T-helper 1 cell treated with Interleukin-12 subunit alpha and Interleukin-12 subunit beta and Interleukin-4 antibody, amounts not matched to agents 30 ng/mL and 1 ng/mL, for 36 hours (primary cell): ENCODE results near the gene STC2. TPM values are rescaled to one million over a fixed set of nuclear protein-coding genes. Genes with fewer than 3 reads are reported as not detected.

Experiments used
- intact Hi-C: fragments of 100-400 bp; cut with micrococcal nuclease; formaldehyde crosslinking; loops from one replicate; pipeline ENCODE4 v1.15.1; 2024
- total RNA-seq: library from RNA; stranded (reverse); gene quantifications from 2 replicates; pipeline ENCODE4 v1.2.3, GENCODE V29; 2022

The STC2 gene
- total RNA-seq, 1 donor from 2014 or later: 12.4 TPM

GRCh38 chr5:173329491-173330337, 1.5 kb upstream of the STC2 start:
- intact Hi-C loops: loop anchor here (2.0 to 10.0 kb wide), 8 partner anchors 87 to 1145 kb away; partner anchors contain the start of genes CPEB4, ERGIC1 and STK10

- intact Hi-C loops: loop anchor here (1.0 to 10.0 kb wide), 6 partner anchors 185 to 1942 kb away; partner anchors contain the start of genes BNIP1, NPM1 and STK10
These were observed 753 bp upstream of the STC2 start for GRCh38 chr5:173328844-173329490.

GRCh38 chr5:173327084-173327947, 898 bp downstream of the STC2 start:
- intact Hi-C loops: loop anchor here (5.0 to 10.0 kb wide), 2 partner anchors 290 to 1143 kb away; partner anchors contain the start of gene STK10

GRCh38 chr5:173326501-173326960, 1.7 kb downstream of the STC2 start:
- intact Hi-C loops: loop anchor here (5.0 to 10.0 kb wide), 2 partner anchors 289 to 1142 kb away; partner anchors contain the start of gene STK10

DNA sequence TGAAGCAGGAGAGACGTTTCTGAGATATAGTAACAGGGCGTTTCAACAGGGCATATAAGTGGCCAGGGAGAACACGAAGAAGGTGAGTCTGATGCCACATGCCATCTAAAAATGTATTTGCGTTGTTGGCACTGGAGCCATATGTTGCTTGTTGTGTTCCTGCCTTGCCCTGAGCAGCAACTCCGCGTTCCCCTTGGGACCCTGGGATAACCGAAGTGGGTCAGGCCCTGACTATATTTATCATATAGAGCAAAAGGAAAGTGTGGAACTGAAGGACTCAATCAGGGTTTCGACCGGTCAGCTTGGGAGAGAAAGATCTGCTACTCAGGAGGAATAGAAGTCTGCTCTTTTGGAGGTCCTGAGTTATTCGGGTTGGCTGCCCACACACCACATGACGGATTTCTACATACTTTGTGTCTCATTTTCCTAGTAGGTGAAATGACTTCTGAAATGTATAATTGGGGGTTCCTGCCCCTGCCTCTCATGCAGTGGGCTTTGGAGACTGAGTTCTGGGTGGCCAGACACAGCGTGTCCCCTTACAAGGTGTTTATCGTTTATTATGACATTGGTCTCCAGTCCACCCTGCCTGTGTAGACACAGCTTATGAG, 3.0 kb downstream of the STC2 start:
- intact Hi-C loops: loop anchor here (5.0 to 10.0 kb wide), 2 partner anchors 288 to 1140 kb away; partner anchors contain the start of gene STK10

DNA sequence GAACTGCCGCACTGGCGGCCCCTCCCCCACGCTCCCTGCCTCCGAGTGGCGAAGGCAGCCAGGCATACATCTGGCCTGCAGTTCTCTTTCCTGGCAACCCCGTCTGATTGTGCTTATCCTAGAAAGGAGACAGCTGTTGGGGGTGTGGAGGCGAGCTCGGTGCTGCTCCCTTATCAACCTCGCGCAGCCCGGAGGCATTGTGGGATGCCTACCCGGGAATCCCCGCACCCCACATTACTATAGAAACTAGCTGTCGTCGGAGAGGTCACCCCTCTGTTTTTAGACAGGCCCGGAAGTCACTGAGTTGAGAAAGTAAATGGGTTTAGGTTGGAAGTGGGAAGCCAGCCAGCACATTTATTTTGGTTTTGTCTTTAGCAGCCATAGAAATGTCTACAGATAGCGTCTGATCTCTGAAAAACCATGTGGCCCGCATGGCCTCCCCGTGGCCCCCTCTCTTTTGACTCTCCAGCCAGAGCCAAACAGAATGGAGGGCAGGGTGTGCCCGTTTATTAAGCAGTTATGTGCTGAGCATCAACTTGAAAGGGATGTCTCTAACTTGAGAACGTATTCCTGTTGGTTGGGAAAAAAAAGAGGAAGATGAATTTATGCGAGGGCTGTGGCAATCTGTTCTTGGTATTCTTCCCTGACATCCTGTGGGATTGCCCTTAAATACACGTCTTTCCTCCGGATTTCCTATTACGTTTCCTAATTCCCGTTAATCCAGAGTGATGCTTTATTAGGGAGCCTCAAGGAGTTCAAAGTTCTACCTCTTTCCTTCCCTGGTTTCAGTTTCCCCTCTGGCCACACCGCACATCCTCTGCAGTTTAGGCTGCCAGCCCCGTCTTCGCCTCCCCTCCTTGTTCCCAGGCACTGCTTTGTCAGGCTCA, 3.9 kb downstream of the STC2 start:
- intact Hi-C loops: loop anchor here (5.0 to 10.0 kb wide), 2 partner anchors 287 to 1140 kb away; partner anchors contain the start of gene STK10

GRCh38 chr5:173323799-173324114, 4.5 kb downstream of the STC2 start:
- intact Hi-C loops: loop anchor here (10.0 kb wide), 1 partner anchor 1139 kb away; the partner anchor contains the start of gene STK10

DNA sequence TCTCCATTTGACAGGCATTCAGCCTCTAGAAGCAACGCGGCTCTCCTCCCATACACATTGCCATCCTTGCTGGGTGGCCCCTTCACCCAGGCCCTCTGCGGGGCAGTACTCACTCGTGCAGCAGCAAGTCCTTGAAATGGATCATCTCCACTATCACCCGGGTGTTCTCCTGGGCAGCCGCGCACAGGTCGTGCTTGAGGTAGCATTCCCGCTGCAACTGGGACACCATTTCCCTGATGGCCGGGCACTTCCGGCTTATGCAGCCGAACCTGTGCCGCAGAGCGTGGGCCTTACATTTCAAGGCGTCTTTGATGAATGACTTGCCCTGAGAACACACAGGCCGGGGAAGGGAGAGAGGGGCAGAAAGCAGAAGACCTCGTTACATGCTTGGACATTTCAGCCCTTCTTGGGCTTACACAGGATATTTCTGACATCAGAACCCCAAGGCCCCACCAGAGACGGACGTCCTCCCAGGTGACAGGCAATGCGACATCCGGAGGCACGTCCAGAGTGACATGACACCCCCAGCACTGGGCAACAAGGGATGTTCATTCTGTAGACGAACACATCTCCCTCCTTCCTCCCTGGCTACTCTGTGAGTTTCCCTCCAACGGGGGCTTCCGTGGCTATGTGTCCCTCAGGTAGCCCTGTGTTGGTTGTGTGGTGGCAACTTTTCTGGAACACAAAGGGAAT, 5.0 kb downstream of the STC2 start:
- intact Hi-C loops: loop anchor here (10.0 kb wide), 1 partner anchor 1138 kb away; the partner anchor contains the start of gene STK10

GRCh38 chr5:173321886-173322285, 6.3 kb downstream of the STC2 start:
- intact Hi-C loops: loop anchor here (10.0 kb wide), 1 partner anchor 1137 kb away; the partner anchor contains the start of gene STK10

DNA sequence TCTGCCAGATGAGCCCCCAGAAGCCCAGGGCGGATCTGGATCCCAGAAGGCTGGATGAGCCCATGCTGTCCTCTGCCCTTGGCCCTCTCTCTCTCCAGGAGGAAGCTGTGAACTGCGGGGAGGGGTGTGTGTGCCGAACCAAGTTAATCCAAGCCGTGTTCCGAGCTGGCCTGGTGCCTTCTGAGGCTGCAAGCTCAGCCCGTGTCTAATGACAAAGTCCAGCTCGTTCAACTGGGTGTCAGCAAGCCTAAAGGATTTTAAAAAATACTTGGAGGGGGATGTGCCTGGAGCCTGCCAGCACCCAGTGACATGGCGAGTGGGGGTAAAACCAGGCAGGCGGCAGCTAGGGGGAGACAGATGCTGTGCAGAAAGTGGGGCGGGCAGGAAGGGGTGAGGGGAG, 8.0 kb downstream of the STC2 start:
- intact Hi-C loops: loop anchor here (10.0 kb wide), 1 partner anchor 1135 kb away; the partner anchor contains the start of gene STK10

- intact Hi-C loops: loop anchor here (10.0 kb wide), 1 partner anchor 1135 kb away; the partner anchor contains the start of gene STK10
These were observed 8.6 kb downstream of the STC2 start for GRCh38 chr5:173319646-173320045.

- intact Hi-C loops: no loop called here
These were observed 9.2 kb downstream of the STC2 start for GRCh38 chr5:173318881-173319620.

- intact Hi-C loops: no loop called here
These were observed 9.9 kb downstream of the STC2 start for GRCh38 chr5:173318330-173318729.

DNA sequence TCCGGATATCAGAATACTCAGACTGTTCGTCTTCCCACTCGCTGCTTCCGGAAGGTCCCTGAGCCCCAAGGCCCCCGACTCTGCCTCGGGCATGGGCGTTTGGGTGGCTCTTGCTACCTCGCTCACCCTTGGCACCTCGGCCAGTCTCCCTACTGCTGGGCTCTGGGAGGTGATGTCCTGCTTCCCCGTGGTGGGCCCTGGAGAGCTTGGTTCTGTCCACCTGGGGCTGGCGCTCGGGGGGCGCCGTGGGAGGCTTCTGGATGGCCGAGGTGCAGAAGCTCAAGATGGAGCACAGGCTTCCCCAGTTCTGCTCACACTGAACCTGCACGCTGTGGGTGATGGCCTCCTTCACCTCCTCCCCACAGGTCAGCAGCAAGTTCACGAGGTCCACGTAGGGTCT, 10.4 kb downstream of the STC2 start:
- intact Hi-C loops: no loop called here

DNA sequence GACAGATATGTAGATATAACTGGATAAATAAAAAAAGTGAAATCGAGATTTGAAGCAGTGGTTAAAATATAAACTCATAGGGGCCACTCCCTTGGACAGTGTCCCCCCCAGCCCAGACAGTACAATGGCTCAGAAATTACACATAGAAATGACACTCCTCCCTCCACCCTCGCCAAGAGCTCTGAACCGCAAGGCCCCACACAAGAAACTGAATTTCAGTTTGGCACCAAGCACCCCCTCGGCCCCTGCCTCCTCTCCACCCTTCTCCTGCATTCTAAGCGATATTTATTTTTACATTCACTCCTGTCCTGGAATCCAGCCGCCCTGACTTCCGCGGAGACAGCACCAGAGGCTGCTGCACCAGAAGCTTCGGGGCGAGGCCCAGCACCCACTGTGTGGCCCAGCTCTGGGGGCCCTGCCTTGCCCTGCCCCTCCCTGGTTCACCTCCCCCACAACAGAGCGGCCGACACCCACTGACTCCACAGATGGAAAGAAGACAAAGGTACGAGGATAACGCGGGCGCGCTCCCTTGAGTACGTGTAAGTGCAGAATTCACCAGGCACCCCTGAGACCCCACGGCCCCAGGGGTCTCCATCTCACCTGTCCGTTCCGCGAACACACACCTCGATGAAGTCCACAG, 11.0 kb downstream of the STC2 start:
- intact Hi-C loops: no loop called here

GRCh38 chr5:173316339-173317020, 11.7 kb downstream of the STC2 start:
- intact Hi-C loops: no loop called here
